ENCODE data around the gene SPTB. TPM values are rescaled to one million over a fixed set of nuclear protein-coding genes. Genes with fewer than 3 reads are reported as not detected.

SPTB gene
- total RNA-seq, 1 donor from 2014 or later = 8.9 TPM

GRCh38 chr14:64871344-64871743 is 8.4 kb downstream of the SPTB start:
- Mint-ChIP-seq H3K4me1 (peaks cover 7% of the 10 kb centered on the region), H3K9me3 (peaks cover 12% of the 10 kb centered on the region), H3K27me3 (ENCODE audit: low read depth) (peaks cover 24% of the 10 kb centered on the region), H3K4me3 (no peak overlapping the region), H3K27ac (no peak overlapping the region), H3K36me3 (no peaks in the 10 kb centered on the region)
- no peak for DNase-seq (ENCODE audit: low spot score in 2 of 2, unreplicated experiment in 2 of 2)
- no peak for TF ChIP-seq CTCF (IDR thresholded peaks at IDR 0.05; ENCODE audit: unreplicated experiment)

DNA sequence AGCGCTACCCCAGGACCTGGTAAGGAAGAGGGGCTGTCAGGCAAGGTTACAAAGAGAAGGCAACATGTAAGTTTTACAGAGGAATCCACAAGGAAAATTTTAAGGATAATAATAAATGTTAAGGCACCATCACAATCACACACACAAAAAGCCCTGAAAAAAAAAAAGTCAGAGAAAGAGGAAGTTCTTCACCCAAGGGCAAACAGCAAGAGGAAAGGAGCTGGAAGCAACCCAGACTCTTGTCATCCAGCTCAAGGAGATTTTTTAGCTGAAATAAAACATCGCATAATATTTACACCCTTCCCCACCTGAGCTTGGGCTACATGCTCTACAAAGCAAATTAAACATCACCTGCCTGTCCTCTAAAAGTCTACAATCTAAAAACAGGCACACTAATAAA is 9.5 kb downstream of the SPTB start:
- H3K4me1 Mint-ChIP-seq = peaks cover 9% of the 10 kb centered on the region
- TF ChIP-seq CTCF (IDR thresholded peaks at IDR 0.05; ENCODE audit: unreplicated experiment) = no peak
- DNase-seq (ENCODE audit: low spot score in 2 of 2, unreplicated experiment in 2 of 2) = no peak
- H3K27ac Mint-ChIP-seq = no peak overlapping the region
- H3K27me3 Mint-ChIP-seq (ENCODE audit: low read depth) = peaks cover 16% of the 10 kb centered on the region
- H3K4me3 Mint-ChIP-seq = no peak overlapping the region
- no peaks in the 10 kb centered on the region for H3K36me3 Mint-ChIP-seq
- peaks cover 12% of the 10 kb centered on the region for H3K9me3 Mint-ChIP-seq

DNA sequence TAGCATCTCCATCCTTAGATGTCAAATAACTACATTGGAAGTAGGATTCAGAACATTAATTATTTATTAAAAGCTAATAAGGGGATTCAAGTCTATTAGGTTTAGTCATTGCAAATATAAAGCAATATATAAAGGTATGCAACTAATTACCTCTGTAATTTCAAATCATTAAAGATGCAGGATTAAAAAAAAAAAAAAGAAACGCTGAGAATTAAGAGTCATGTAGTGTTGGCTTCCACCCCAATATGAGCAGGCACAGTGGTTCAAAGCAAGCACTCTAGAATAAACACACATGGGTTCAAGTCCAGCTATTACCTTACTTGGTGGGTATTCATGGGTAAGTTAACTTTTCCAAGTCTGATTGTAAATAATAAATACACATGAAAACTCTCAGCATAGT is 10.9 kb downstream of the SPTB start:
- no peak overlapping the region for H3K27ac Mint-ChIP-seq
- no peak for TF ChIP-seq CTCF (IDR thresholded peaks at IDR 0.05; ENCODE audit: unreplicated experiment)
- peaks cover 16% of the 10 kb centered on the region for H3K27me3 Mint-ChIP-seq (ENCODE audit: low read depth)
- no peak overlapping the region for H3K4me3 Mint-ChIP-seq
- peaks cover 12% of the 10 kb centered on the region for H3K9me3 Mint-ChIP-seq
- H3K4me1 Mint-ChIP-seq = peaks cover 4% of the 10 kb centered on the region
- DNase-seq (ENCODE audit: low spot score in 2 of 2, unreplicated experiment in 2 of 2) = no peak
- H3K36me3 Mint-ChIP-seq = no peaks in the 10 kb centered on the region

GRCh38 chr14:64868379-64868778 is 11.3 kb downstream of the SPTB start:
- Mint-ChIP-seq H3K27me3 (ENCODE audit: low read depth) (peaks cover 16% of the 10 kb centered on the region), H3K27ac (no peak overlapping the region), H3K4me3 (no peak overlapping the region), H3K36me3 (no peaks in the 10 kb centered on the region), H3K9me3 (peaks cover 12% of the 10 kb centered on the region), H3K4me1 (peaks cover 4% of the 10 kb centered on the region)
- no peak for TF ChIP-seq CTCF (IDR thresholded peaks at IDR 0.05; ENCODE audit: unreplicated experiment)
- no peak for DNase-seq (ENCODE audit: low spot score in 2 of 2, unreplicated experiment in 2 of 2)

DNA sequence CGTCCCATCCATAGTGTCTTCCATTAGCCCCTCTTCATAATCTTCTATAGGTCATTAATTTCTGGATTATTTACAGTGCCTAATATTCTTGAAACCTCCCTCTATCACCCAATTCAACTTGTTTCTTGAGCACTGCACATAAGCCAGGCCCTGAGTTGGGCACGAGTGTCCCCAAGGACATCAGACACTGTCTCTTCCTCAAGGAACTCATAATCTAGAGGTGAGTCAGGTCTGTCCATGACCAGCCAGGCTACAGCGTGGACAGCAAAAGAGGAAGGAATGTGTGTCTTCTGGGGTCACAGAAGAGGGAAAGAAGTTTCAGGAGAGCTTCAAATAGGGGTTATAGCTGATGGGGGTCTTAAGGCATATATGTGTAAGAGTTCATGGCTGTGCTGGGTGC is 12.5 kb downstream of the SPTB start:
- Mint-ChIP-seq H3K4me1 (peaks cover 4% of the 10 kb centered on the region), H3K27me3 (ENCODE audit: low read depth) (peaks cover 11% of the 10 kb centered on the region), H3K4me3 (no peak overlapping the region), H3K27ac (no peak overlapping the region), H3K9me3 (peaks cover 1% of the 10 kb centered on the region), H3K36me3 (no peaks in the 10 kb centered on the region)
- TF ChIP-seq CTCF (IDR thresholded peaks at IDR 0.05; ENCODE audit: unreplicated experiment) = no peak
- no peak for DNase-seq (ENCODE audit: low spot score in 2 of 2, unreplicated experiment in 2 of 2)

DNA sequence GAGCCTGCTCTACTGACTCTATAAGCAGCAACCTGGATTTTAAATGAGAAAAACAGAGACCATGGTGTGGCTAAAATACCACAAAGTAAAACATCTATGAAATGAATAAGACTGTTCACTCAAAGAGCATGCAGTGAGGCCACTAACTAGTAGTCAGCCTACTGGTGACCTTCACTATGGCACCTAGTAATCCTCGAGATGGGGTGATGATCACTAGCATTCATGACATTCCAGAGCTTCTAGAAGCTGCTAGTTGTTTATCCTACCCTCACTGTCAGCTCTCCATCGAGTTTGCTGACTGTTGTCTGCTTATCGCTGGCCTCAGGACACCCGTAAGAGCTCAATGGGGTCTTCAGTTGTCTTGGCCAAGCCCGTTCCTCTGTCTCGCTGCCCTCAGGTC is 13.7 kb downstream of the SPTB start:
- TF ChIP-seq CTCF (IDR thresholded peaks at IDR 0.05; ENCODE audit: unreplicated experiment) = no peak
- Mint-ChIP-seq H3K9me3 (no peaks in the 10 kb centered on the region), H3K4me3 (no peak overlapping the region), H3K36me3 (no peaks in the 10 kb centered on the region), H3K4me1 (peaks cover 4% of the 10 kb centered on the region), H3K27ac (peak overlapping the region; percentile 38), H3K27me3 (ENCODE audit: low read depth) (peaks cover 8% of the 10 kb centered on the region)
- no peak for DNase-seq (ENCODE audit: low spot score in 2 of 2, unreplicated experiment in 2 of 2)
